Stimulated activated CD8-positive, alpha-beta memory T cell treated with anti-CD3 and anti-CD28 coated beads, Interleukin-15, amount 100 ng/mL, for 48 hours (primary cell): ENCODE measurements around the gene UVRAG.
"Not testable (repeated sequence)": the region's sequence is repeated elsewhere in the genome, so short reads cannot be mapped to it uniquely, and the experiment has no call there.

Experiments used
- DNase-seq, 2 donors: peaks; one replicate each; pipeline ENCODE4 v3.0.0-alpha.2; 2020; ENCODE audit warnings: low read depth in 2 of 2

The UVRAG gene

DNA sequence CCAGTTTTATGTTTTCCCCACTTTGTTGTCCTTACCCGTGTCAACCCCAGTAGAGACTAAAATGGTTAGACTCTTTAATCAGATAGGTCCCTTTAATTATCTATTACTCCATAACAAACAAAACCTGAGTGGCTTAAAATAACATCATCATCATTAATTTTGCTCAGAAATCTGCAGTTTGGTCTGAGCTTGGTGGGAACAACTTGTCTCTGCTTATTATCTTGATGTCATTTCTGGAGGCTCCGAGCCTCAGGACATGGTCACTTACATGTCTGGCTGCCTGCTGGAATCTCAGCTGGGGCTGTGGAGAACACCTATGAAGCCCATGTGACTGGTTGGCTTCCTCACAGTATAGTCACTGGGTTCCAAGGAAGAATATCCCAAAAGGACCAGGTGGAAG lies 26.7 kb downstream of the UVRAG start:
- DNase-seq, result no peak

DNA sequence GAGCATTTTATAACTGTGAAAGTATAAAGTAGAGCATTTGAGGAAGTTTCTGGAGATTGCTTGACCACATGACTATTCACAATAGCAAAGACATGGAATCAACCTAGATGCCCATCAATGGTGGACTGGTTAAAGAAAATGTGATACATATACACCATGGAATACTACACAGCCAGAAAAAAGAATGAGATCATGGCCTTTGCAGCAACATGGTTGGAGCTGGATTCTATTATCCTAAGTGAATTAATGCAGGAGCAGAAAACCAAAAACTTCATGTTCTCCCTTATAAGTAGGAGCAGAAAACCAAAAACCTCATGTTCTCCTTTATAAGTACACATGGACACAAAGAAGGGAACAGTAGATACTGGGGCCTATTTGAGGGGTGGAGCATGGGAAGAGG lies 30.3 kb downstream of the UVRAG start:
- no peak for DNase-seq

DNA sequence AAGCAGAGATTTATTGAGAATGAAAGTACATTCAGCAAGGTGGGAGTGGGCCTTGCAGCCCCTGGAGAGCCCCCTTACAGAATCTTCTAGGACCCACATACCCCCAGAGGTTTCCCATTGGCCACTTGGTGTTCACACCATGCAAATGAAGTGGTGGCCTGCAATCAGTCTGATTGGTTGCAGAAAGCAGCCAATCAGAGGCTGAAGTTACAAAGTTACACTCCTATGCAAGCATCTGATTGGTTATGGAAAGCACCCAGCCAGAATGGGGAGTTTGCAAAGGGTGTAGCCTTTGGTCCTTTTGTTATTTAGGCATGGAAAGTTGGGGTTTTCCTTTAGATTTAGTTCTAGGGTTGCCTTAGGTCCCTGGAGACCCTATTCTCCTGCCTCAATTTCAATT lies 34.9 kb downstream of the UVRAG start:
- no peak for DNase-seq

- no peak for DNase-seq
Measured at GRCh38 chr11:75850787-75851186, 35.8 kb downstream of the UVRAG start.

DNA sequence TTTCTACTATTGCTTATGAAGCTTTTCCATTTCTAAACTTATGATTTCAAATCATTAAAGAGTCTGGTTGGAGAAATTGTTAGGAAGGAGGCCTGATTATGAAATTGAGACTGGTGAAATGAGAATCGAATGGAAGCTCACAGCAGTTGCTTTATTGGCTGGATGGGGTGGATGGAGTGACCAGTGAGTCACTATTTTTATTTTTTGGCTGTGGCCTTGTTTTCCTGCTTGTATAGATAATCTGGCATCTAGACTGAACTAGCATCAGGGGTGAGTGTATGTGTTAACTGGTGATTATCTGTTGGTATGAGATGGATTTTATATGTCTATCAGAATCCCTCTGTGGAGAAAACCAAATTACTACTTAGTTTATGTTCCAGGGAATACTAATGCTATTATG lies 36.2 kb downstream of the UVRAG start:
- no peak for DNase-seq

DNA sequence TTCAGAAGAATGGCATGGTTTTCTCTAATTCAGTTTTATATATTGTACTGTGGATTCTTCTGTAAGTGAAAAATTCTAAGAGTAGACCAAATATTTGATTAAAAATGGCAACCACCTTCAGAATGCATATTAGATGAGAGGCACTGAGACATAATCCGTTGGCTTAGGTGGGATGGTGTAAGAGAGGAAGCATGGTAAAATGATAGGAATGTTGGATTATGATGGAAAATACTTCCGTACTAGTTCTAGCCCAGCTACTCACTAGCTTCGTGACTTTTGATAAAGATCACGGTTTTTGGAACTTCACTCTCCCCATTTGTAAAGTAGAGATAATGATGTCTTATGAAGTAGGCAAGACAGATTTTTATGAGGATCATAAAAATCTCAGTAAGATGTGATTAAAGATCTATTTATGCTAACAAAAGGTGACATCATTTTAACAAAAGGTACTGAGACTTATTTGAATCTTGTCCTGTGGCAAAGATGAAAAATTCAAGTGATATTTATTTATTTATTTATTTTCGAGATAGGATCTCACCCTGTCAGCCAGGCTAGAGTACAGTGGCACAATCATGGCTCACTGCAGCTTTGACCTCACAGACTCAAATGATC lies 37.5 kb downstream of the UVRAG start:
- no peak for DNase-seq

- DNase-seq, result not testable (repeated sequence)
Measured at GRCh38 chr11:75853563-75853962, 38.6 kb downstream of the UVRAG start.

GRCh38 chr11:75853971-75854370 lies 39.0 kb downstream of the UVRAG start:
- no peak for DNase-seq

DNA sequence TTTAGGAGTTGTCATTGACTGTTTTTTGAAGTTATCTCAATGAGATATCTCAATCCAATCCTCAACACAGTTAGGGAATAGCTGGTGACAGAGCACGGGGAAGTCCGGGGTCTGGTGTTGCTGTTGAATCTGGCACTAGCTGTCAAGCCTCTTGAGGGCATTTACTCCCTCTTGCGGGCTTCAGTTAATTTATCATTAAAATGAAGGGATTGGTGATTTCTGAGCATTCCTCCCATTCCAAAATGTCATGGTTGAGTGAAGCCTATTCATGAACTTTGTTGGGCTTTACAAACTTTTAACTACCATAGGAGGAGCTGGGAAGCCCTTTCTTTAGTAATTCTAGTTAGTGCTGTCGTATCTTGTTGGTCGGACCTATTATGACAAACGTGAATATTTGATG lies 40.2 kb downstream of the UVRAG start:
- DNase-seq, result no peak

DNA sequence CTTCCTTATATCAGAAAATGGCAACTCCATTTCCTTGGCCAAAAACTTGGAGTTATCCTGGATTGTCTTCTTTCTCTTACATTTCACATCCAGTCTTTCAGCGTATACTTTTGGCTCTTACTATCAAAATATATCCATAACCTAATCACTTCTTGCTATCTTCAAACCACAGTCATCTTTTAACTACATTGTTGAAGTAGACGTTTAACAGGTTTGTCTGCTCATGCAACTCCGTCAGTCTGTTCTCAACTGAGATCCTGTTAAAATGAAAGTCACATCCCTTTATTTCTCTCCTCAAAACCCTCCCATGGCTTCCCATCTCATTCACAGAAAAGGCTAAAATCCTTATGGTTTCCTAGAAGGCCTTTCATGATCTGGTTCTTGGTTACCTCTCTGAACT lies 41.9 kb downstream of the UVRAG start:
- DNase-seq, result no peak

DNA sequence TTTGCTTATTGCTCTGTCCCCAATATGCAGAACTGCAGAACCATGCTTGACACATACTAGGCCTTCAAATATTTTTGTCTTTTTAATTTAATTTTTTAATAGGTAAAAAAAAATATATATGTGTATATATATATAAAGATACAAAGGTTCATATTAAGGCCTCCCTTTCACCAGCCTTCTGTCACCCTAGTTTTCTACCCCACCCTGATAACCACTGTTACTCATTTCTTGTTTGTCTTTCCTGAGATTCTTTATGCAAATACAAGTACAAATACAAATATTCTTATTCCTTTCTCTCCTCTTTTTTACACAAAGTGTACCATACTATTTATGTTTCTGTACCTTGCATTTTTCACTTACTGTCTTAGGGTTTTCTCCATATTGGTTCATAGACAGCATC lies 43.0 kb downstream of the UVRAG start:
- no peak for DNase-seq

DNA sequence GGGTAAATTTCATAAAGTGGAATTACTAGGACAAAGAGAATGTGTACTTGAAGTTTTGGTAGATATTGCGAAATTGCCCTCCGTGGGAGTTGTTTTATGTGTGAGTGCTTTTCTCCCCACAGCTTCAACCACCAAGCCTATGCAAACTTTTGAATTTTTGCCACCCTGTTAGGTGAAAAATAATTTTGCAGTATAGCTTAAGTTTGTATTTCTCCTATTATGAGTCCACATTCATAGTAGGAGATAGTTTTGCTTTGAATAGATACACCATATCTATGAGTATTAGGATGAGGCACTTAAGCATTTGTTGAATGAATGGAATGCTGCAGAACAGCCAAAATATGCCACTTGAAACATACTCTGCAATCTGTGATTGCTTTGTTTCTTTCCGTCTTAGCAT lies 43.6 kb downstream of the UVRAG start:
- no peak for DNase-seq

DNA sequence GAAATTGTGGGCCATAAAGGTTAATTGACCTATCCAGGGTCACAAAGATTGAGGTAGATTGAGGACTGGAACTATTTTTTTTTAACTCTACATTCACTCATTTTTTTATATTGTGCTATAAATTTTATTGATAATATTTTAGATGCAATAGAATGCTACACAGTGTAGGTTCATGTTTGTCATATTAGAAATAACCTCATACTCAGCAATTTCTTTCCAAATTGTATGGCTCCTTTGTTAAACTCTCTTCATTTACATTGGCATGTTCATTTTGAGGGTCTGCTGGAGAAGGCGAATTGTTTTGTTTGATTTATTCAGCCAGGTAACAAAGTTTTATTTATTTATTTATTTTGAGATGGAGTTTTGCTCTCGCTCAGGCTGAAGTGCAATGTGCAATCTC lies 44.6 kb downstream of the UVRAG start:
- DNase-seq, result no peak

GRCh38 chr11:75862437-75862836 lies 47.4 kb downstream of the UVRAG start:
- no peak for DNase-seq

- no peak for DNase-seq
Measured at GRCh38 chr11:75867778-75868374, 52.9 kb downstream of the UVRAG start.

- no peak for DNase-seq
Measured at GRCh38 chr11:75868990-75869389, 54.0 kb downstream of the UVRAG start.

GRCh38 chr11:75869661-75870455 lies 54.8 kb downstream of the UVRAG start:
- no peak for DNase-seq

DNA sequence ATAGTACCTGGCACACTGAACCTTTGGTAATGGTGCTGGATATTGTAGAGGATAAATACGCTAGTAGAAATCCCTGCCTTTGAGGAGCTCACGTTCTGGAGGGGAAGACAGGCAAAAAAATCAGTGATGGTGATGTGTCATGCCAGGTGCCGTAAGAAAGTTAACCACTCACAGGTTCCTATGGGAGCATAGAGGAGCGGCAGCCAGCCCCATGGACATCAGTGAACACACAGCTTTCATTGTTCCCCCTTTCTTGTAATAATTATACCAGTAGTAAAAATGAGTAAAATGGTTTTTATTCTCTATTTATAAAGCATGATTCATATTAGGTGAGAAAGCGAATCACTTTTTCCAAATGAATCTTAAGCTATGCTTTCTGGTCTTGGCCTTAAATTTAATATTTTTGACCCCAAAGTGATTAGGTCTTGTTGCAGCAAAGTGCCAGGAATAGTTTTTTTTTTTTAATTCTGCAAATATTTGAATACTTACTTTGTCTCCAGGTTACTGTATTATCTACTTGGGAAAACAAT lies 57.9 kb downstream of the UVRAG start:
- DNase-seq, result no peak

DNA sequence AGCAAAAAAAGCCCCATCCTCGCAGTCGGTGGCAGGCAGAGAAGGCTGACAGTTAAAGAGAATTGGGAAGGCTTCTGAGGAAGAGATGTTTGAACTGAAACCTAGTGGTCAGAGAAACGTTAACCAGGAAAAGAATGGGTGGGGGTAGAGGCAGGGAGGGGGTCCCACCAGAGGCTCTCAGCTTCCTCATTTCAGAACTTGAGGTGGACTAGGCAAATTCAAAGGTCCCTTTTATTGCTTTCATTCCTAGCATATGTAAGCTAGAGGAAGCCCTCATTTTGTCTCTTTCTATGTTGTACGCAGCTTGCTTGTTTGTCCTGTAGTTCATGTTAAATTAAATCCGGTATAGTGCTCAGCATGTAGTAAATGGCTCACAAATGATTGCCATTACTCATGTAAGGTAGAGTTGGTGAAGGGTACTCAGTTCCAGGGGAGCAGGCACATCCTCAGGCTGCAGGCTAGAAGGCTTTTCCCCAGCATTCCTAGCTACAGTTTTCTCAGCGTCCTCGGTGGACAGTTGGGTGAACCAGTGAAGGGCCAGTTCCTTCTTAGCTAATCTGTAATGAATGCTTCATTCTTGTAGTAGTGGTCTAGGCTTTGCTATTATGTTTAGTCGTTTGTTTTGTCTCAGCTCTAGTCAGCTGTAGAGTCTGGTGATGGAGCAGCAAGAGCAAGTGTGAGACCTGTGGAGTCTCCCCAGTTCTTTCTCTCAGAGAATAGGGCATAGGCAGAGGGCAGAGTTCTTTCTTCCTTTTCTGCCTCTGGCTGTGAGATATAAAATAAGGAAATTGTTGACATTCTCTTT lies 58.6 kb downstream of the UVRAG start:
- DNase-seq, result no peak

- DNase-seq, result no peak
Measured at GRCh38 chr11:75874684-75875341, 59.8 kb downstream of the UVRAG start.

DNA sequence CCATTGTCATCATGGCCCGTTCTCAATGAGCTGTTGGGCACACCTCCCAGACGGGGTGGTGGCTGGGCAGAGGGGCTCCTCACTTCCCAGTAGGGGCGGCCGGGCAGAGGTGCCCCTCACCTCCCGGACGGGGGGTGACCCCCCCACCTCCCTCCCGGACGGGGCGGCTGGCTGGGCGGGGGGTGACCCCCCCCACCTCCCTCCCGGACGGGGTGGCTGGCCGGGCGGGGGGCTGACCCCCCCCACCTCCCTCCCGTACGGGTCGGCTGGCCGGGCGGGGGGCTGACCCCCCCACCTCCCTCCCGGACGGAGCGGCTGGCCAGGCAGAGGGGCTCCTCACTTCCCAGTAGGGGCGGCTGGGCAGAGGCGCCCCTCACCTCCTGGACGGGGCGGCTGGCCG lies 62.3 kb downstream of the UVRAG start:
- not testable (repeated sequence) for DNase-seq

DNA sequence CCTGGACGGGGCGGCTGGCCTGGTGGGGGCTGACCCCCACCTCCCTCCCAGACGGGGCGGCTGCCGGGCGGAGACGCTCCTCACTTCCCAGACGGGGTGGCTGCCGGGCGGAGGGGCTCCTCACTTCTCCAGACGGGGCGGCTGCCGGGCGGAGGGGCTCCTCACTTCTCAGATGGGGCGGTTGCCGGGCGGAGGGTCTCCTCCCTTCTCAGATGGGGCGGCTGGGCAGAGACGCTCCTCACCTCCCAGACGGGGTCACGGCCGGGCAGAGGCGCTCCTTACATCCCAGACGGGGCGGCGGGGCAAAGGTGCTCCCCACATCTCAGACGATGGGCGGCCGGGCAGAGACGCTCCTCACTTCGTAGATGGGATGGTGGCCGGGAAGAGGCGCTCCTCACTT lies 62.9 kb downstream of the UVRAG start:
- DNase-seq, result not testable (repeated sequence)
